Smooth muscle cell (in vitro differentiated cells): ENCODE data around the gene CYSRT1. TPM values are rescaled to one million over a fixed set of nuclear protein-coding genes. Genes with fewer than 3 reads are reported as not detected.

Source experiments
- DNase-seq: peaks from one replicate; lab custom pipeline; 2025; ENCODE audit not compliant: unreplicated experiment; lab: John Stamatoyannopoulos, UW
- H2AFZ ChIP-seq: fragments of 200-600 bp; sonication (generic); 2 replicates; pipeline ENCODE4 v1.6.0; 2016; ENCODE audit warnings: antibody characterized with exemption, low read depth, mild to moderate bottlenecking
- H3F3A ChIP-seq: fragments of 200-600 bp; sonication (generic); 2 replicates; pipeline ENCODE4 v1.6.0; 2017; ENCODE audit warnings: antibody characterized with exemption, low read depth
- H3K27ac ChIP-seq: fragments of 200-600 bp; sonication (generic); 2 replicates; pipeline ENCODE4 v1.5.1; 2016; ENCODE audit warnings: low read depth, mild to moderate bottlenecking
- H3K27me3 ChIP-seq: fragments of 200-600 bp; sonication (generic); 2 replicates; pipeline ENCODE4 v1.6.1; 2016; ENCODE audit warnings: low read depth, mild to moderate bottlenecking
- H3K36me3 ChIP-seq: fragments of 200-600 bp; sonication (generic); 2 replicates; pipeline ENCODE4 v1.5.1; 2016; ENCODE audit warnings: low read depth
- H3K4me1 ChIP-seq: fragments of 200-600 bp; sonication (generic); 2 replicates; pipeline ENCODE4 v1.5.1; 2016; ENCODE audit warnings: low read depth
- H3K4me2 ChIP-seq: fragments of 200-600 bp; sonication (generic); 2 replicates; pipeline ENCODE4 v1.6.0; 2016; ENCODE audit warnings: mild to moderate bottlenecking
- H3K4me3 ChIP-seq: fragments of 200-600 bp; sonication (generic); 2 replicates; pipeline ENCODE4 v1.5.1; 2016; ENCODE audit warnings: mild to moderate bottlenecking
- H3K79me2 ChIP-seq: fragments of 200-600 bp; sonication (generic); 2 replicates; pipeline ENCODE4 v1.6.0; 2016; ENCODE audit warnings: low read depth, mild to moderate bottlenecking
- H3K9ac ChIP-seq: fragments of 200-600 bp; sonication (generic); 2 replicates; pipeline ENCODE4 v1.6.0; 2016; ENCODE audit warnings: low read depth
- H3K9me3 ChIP-seq: fragments of 200-600 bp; sonication (generic); replicated peaks from 2 replicates; pipeline ENCODE4 v1.5.1; 2016; ENCODE audit warnings: low read depth
- H4K20me1 ChIP-seq: fragments of 200-600 bp; sonication (generic); 2 replicates; pipeline ENCODE4 v1.6.0; 2016; ENCODE audit warnings: low read depth
- WGBS: methylation state at CpG from one replicate; pipeline ENCODE4 v1.1.7; 2016; ENCODE audit warnings: low lambda C conversion rate; 5-methylcytosine and 5-hydroxymethylcytosine counted together
- polyA plus RNA-seq: library from polyadenylated mRNA; unstranded; fragments of >200 nt; fragmentation: Nextera tagmentation; extraction: Ambion mirVana; gene quantifications from 2 replicates; pipeline ENCODE4 v1.2.1, GENCODE V29; 2016
- total RNA-seq: library from RNA; depleted of rRNA; stranded (reverse); fragments of >200 nt; gene quantifications from 2 replicates; pipeline ENCODE4 v1.2.3, GENCODE V29; 2014
- TF ChIP-seq, protein P1 (sequence below): fragments of 200-600 bp; sonication (generic); IDR thresholded peaks from 2 replicates; pipeline ENCODE4 v1.5.1; 2017; ENCODE audit warnings: borderline replicate concordance, mild to moderate bottlenecking, antibody characterized with exemption; ENCODE audit not compliant: insufficient read depth, poor library complexity, severe bottlenecking

The CYSRT1 gene
- total and polyA plus RNA-seq, 2 experiments from 2014 or later: 2.3 to 2.4 TPM

DNA sequence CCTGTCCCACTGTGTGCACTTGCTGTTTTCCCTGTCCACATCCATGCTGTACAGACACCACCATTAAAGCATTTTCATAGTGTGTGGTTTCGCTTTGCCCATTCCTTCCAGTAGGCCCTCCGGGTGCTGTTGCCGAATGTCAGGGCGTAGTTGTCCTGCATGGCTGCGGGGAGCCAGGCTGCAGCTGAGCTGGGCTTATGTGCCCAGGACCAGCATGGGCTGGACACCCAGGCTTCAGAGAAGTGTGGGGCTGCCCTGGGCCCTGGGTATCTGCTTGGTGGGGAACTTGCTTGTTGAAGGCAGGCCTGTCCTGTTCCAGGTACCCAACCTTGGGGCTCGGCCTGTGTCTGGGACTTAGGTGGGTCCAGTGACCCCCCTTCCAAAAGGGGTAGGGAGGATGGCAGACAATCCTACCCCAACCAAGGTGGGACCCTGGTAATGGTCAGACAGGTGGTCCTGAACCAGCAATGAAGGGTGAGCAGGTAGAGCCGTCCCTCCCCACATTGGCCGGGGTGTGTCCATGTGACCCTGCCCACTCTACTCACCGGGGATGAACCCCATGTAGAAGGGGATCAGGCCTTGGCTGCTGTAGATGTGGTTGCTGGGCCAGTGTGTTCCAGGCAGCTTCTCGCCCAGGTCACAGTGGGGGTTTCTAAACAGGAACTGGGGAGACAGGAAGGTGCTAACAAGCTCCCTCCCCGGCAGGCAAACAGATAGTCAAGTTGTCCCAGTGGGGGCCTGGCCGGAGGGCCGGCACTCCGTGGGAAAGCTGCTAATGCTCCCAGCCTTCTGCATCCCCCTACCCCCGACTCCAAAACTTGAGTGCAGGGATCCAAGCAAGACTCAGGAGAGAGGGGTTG, 18.9 kb downstream of the CYSRT1 start:
- peaks cover 32% of the 10 kb centered on the region for H3K79me2 ChIP-seq
- H2AFZ ChIP-seq: no peak overlapping the region
- H3K4me3 ChIP-seq: no peak overlapping the region
- H3K27ac ChIP-seq: no peak overlapping the region
- TF ChIP-seq, protein P1, sequence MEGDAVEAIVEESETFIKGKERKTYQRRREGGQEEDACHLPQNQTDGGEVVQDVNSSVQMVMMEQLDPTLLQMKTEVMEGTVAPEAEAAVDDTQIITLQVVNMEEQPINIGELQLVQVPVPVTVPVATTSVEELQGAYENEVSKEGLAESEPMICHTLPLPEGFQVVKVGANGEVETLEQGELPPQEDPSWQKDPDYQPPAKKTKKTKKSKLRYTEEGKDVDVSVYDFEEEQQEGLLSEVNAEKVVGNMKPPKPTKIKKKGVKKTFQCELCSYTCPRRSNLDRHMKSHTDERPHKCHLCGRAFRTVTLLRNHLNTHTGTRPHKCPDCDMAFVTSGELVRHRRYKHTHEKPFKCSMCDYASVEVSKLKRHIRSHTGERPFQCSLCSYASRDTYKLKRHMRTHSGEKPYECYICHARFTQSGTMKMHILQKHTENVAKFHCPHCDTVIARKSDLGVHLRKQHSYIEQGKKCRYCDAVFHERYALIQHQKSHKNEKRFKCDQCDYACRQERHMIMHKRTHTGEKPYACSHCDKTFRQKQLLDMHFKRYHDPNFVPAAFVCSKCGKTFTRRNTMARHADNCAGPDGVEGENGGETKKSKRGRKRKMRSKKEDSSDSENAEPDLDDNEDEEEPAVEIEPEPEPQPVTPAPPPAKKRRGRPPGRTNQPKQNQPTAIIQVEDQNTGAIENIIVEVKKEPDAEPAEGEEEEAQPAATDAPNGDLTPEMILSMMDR: no peak
- H3F3A ChIP-seq: peaks cover 25% of the 10 kb centered on the region
- H3K4me2 ChIP-seq: no peak overlapping the region
- H3K4me1 ChIP-seq: peaks cover 5% of the 10 kb centered on the region
- no peak overlapping the region for H3K9ac ChIP-seq
- no peaks in the 10 kb centered on the region for H3K9me3 ChIP-seq
- DNase-seq: no peak
- H4K20me1 ChIP-seq: peaks cover 28% of the 10 kb centered on the region
- no peaks in the 10 kb centered on the region for H3K27me3 ChIP-seq
- H3K36me3 ChIP-seq: no peaks in the 10 kb centered on the region
- WGBS: 73% methylated on average over 15 of the region's 15 CpGs

DNA sequence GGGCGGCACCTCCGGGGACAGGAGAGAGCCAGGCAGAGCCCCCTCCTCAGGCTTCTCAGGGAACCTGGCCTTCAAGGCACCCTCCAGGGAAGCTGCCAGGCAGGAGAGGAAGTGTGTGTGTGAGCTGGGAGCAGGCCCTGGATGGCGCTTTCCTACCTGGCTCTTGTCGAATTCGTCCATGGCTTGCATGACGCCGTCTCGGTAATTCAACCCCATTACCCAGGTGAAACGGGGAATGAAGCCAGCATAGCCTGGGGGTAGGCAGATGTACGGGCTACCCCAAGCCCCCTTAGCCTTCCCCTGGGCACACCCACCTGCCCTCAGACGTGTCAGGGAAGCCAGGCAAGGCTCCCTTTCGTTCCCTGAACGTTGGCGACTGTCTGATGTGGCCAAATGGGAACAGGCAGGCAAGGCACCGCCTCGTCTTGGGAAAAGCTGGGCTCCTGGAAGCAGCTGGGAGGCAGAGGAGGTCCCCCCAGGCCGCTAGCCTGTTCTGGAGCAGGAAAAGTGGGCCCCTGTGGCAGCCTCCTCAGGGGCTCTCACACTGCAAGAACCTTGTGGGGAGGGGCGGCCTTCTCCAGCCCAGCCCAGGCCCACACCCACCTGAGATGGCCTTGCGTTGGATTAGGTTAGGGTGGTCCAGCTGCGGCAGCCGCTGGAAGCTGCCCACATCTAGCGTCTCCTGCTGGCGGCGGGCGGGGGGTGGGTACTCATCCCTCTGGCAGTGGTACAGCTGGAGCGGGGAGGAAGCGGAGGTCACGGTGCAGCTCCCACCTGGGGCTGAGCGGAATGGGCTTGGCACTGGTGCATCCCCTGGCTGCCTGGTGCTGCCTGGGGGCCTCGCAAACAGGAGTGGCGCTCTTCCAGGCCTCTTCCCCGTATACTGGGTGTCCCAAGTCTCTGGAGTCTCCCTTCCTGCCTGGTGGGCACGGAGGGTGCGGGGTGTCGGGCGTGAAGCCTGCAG, 19.8 kb downstream of the CYSRT1 start:
- TF ChIP-seq, protein P1: no peak
- H3K9me3 ChIP-seq: no peaks in the 10 kb centered on the region
- H3K36me3 ChIP-seq: no peaks in the 10 kb centered on the region
- H3K4me2 ChIP-seq: no peak overlapping the region
- no peak for DNase-seq
- H3K4me3 ChIP-seq: no peak overlapping the region
- H4K20me1 ChIP-seq: peaks cover 28% of the 10 kb centered on the region
- H3F3A ChIP-seq: peaks cover 25% of the 10 kb centered on the region
- H3K27ac ChIP-seq: no peak overlapping the region
- H3K79me2 ChIP-seq: peaks cover 23% of the 10 kb centered on the region
- peaks cover 5% of the 10 kb centered on the region for H3K4me1 ChIP-seq
- no peak overlapping the region for H3K9ac ChIP-seq
- no peaks in the 10 kb centered on the region for H3K27me3 ChIP-seq
- H2AFZ ChIP-seq: no peak overlapping the region
- 72% methylated on average over 36 of the region's 36 CpGs for WGBS

DNA sequence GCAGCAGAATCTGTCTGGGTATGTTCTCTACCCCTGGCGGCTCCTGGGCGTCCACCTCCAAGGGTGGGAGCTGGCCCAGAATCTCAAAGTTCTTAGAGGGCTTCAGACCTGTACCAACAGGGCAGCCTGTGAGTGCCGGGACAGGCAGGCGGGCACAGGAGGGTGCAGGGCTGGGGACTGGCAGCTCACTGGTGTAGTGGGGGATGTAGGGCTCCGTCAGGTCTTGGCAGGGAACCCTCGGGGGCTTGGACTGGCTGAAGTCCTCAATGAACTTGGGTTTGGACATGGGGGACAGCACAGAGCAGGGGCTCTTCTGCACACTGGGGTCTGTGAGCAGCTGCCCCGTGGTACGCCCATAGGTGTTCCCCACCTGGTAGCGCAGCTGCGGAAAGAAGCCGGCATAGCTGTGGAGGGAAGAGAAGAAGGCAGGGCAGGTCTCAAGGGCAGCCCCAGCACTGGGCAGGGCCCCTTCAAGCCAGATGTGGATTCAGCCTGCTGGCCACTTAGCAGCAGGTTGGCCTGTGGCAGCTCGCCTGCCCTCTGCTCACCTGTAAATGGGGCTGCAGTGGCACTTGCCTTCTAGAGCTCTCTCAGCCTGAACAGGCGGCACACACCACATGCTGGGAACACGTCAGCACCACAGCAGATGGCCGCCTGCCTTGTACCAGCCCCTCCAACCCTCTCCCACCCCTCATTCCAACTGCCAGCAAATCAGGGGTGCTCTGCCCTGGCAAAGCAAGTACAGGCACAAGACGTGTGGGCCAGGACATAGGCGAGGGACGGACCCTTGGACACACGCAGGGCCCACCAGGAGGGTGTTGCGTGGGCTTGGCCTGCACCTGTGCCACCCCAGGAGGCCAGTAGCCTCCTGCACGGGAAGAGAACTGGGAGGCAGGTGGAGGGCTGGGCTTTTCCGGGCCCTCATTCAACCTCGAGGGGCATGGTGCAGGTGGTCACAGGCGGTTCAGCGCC, 20.8 kb downstream of the CYSRT1 start:
- Histone ChIP-seq H2AFZ (no peak overlapping the region), H3K4me1 (peaks cover 5% of the 10 kb centered on the region), H3K9ac (no peak overlapping the region), H3K79me2 (peaks cover 22% of the 10 kb centered on the region), H3K27ac (no peak overlapping the region), H3K27me3 (no peaks in the 10 kb centered on the region), H4K20me1 (peaks cover 28% of the 10 kb centered on the region), H3K9me3 (no peaks in the 10 kb centered on the region), H3F3A (peaks cover 20% of the 10 kb centered on the region), H3K36me3 (no peaks in the 10 kb centered on the region), H3K4me2 (no peak overlapping the region), H3K4me3 (no peak overlapping the region)
- no peak for DNase-seq
- TF ChIP-seq, protein P1: no peak
- 95% methylated on average over 25 of the region's 25 CpGs for WGBS
